Measurements from ENCODE around the gene CCDC57.
A peak's percentile ranks its signal among the peaks of the same experiment; 100 is the strongest.

The CCDC57 gene

GRCh38 chr17:82104797-82105416, 107.7 kb downstream of the CCDC57 start:
- DNase-seq (ENCODE audit: low read depth), result no peak

GRCh38 chr17:82103553-82104451, 108.8 kb downstream of the CCDC57 start:
- no peak for DNase-seq (ENCODE audit: low read depth)

GRCh38 chr17:82101767-82102679, 110.6 kb downstream of the CCDC57 start:
- no peak for DNase-seq (ENCODE audit: low read depth)

- DNase-seq (ENCODE audit: low read depth), result no peak
Measured at GRCh38 chr17:82101301-82101715, 111.3 kb downstream of the CCDC57 start.

- DNase-seq (ENCODE audit: low read depth), result no peak
Measured at GRCh38 chr17:82100502-82101298, 111.9 kb downstream of the CCDC57 start.

GRCh38 chr17:82098939-82099763, 113.5 kb downstream of the CCDC57 start:
- no peak for DNase-seq (ENCODE audit: low read depth)

- peak; percentile 88 for DNase-seq (ENCODE audit: low read depth)
Measured at GRCh38 chr17:82098169-82098938, 114.3 kb downstream of the CCDC57 start, which contains the start of gene FASN. Gene FASN, minus strand, starts transcription at chr17:82098236. Its CDS starts 1,791 bp downstream, at chr17:82096445.

GRCh38 chr17:82097919-82098168, 114.8 kb downstream of the CCDC57 start:
- DNase-seq (ENCODE audit: low read depth), result no peak

GRCh38 chr17:82097184-82097918, 115.3 kb downstream of the CCDC57 start:
- DNase-seq (ENCODE audit: low read depth), result no peak

GRCh38 chr17:82096709-82097183, 115.9 kb downstream of the CCDC57 start:
- DNase-seq (ENCODE audit: low read depth), result no peak

GRCh38 chr17:82095777-82096708, 116.6 kb downstream of the CCDC57 start:
- no peak for DNase-seq (ENCODE audit: low read depth)

GRCh38 chr17:82094931-82095776, 117.5 kb downstream of the CCDC57 start:
- no peak for DNase-seq (ENCODE audit: low read depth)

- no peak for DNase-seq (ENCODE audit: low read depth)
Measured at GRCh38 chr17:82092995-82093751, 119.5 kb downstream of the CCDC57 start.

- DNase-seq (ENCODE audit: low read depth), result no peak
Measured at GRCh38 chr17:82092628-82092994, 120.0 kb downstream of the CCDC57 start.

- no peak for DNase-seq (ENCODE audit: low read depth)
Measured at GRCh38 chr17:82092094-82092586, 120.5 kb downstream of the CCDC57 start.

All from activated T-cell treated with anti-CD3 and anti-CD28 coated beads for 1 hour (primary cell).